GM21825 (cell line): ENCODE results near the gene PITPNM1.
A peak's percentile ranks its signal among the peaks of the same experiment; 100 is the strongest.
"Not testable (repeated sequence)": the region's sequence is repeated elsewhere in the genome, so short reads cannot be mapped to it uniquely, and the experiment has no call there.

Source experiments
- ATAC-seq: cut with Tn5 transposase; IDR thresholded peaks from one replicate; pipeline ENCODE4 v1.9.1; 2021; ENCODE audit warnings: mild to moderate bottlenecking, moderate library complexity; ENCODE audit not compliant: unreplicated experiment

PITPNM1 gene

DNA sequence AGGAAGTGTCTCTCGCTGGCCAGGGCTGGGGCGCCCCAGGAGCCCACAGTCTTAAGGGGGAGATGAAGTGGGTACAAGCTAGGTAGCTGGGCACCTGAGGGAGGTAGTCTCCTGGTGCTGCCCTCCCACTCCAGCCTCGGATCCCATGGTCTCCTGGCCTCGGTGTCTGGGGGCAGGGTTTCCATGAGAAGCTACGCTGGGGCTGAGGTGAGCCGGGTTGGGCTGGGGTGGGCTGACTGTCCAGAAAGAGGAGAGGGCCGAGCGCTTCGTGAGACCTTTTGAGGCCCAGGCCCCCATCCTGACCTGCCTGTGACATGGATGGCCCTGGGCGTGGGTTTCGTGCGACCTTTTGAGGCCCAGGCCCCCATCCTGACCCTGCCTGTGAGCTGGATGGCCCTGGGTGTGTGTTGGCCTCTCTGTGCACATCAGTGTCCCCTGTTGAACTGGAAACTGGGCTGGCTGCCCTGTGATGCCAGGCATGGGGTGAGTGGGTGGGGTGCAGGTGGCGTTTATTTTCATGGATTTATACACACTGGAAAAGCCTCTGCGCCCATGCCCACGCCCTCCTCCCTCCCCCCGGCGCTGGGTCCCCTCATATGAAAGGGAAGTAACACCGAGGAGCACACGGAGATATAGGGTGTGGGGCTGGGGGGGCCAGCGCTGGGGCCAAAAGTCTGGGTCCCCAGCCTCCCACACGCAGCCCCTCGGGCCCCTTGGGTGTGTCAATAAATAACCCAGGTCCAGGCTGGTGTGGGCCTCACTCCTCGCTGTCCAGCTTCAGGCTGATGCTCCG is 13.7 kb downstream of the PITPNM1 start:
- no peak for ATAC-seq

- ATAC-seq, result no peak
Measured at GRCh38 chr11:67490727-67491065, 14.5 kb downstream of the PITPNM1 start.

DNA sequence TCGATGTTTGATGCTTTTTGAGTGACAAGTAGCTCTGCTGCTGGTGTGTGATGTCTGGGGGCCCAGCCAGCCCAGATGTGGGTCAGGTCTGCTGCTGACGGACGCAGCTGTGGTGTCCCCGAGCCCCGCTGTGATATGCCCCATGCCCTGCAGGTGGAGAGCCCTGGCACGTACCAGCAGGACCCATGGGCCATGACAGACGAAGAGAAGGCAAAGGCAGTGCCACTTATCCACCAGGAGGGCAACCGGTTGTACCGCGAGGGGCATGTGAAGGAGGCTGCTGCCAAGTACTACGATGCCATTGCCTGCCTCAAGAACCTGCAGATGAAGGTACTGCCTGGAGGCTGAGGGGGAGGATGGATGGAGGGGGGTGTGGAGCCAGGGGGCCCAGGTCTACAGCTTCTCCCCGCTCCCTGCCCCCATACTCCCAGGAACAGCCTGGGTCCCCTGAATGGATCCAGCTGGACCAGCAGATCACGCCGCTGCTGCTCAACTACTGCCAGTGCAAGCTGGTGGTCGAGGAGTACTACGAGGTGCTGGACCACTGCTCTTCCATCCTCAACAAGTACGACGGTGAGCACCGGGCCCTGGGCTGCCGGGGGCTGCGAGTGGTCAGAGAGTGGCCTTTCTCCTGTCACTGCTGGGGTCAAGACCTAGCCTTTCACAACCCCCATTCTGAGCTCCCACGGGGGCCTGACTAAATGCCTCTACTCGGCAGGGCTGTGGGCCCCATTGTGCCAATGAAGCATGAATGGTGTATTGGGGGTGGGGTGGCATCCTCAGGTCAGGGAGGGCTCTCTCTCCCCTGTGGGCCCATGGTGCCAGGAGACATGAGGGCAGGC is 15.1 kb downstream of the PITPNM1 start:
- ATAC-seq, result no peak

- no peak for ATAC-seq
Measured at GRCh38 chr11:67489203-67489884, 15.8 kb downstream of the PITPNM1 start.

GRCh38 chr11:67486481-67487195 is 18.5 kb downstream of the PITPNM1 start:
- no peak for ATAC-seq

GRCh38 chr11:67485873-67486361 is 19.2 kb downstream of the PITPNM1 start:
- ATAC-seq, result not testable (repeated sequence)

DNA sequence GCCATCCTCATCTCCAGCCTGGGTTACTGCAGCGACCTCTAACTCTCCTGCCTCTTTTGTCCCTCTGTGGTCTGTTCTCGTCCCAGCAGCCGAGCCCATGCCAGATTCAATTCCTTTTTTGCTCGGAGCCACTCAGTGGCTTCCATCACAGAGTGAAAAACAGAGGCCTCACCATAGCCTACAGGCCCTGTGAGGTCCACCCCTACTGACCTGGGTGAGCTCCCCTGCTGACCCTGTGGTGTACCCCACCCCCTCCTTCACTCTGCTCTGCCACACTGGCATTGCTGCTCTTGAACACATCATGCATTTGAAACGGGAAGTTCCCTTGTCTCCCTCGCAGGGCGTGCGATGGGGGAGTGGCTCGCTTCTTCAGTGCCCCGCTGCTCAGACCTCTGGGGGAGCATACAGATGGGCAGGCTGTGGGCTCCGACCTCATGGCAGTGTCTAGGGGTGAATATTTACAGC is 20.3 kb downstream of the PITPNM1 start:
- no peak for ATAC-seq

DNA sequence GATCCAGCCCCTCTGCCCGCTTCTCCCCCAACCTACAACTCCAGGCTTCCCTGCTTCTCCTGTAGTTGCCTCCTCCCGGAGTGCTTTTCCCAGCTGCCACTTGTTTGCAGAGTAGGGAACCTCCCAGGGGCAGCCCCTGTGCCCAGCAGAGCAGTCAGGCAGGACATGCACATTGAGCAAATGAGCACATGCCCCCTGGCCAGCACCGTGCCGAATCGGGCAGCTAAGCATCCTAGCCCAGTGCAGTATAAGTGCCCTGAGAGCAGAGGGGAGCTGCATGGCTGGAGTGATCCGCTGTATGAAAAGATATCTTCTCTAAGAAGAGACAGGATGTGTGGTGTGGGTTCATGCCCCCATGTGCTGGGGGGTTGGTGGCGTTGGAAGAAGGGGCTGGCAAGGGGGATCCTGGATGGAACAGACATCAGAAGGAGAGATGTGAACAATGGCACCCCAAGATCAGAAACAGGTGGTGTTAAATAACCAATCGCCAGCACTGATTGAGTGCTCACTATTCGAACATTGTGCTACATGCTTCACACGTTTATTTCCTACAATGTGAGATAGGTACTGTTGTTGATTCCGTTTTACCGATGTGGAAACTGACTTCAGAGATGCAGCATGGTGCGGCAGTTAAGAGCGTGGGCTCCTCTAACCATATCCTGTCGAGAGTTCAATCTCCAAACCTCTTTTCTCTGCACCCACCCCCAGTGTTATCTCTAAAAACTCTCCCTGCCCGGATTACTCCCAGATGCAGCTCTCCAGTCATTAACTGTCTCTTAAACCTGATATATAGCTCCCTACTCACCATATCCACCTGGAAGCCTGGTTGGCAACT is 21.1 kb downstream of the PITPNM1 start:
- no peak for ATAC-seq

DNA sequence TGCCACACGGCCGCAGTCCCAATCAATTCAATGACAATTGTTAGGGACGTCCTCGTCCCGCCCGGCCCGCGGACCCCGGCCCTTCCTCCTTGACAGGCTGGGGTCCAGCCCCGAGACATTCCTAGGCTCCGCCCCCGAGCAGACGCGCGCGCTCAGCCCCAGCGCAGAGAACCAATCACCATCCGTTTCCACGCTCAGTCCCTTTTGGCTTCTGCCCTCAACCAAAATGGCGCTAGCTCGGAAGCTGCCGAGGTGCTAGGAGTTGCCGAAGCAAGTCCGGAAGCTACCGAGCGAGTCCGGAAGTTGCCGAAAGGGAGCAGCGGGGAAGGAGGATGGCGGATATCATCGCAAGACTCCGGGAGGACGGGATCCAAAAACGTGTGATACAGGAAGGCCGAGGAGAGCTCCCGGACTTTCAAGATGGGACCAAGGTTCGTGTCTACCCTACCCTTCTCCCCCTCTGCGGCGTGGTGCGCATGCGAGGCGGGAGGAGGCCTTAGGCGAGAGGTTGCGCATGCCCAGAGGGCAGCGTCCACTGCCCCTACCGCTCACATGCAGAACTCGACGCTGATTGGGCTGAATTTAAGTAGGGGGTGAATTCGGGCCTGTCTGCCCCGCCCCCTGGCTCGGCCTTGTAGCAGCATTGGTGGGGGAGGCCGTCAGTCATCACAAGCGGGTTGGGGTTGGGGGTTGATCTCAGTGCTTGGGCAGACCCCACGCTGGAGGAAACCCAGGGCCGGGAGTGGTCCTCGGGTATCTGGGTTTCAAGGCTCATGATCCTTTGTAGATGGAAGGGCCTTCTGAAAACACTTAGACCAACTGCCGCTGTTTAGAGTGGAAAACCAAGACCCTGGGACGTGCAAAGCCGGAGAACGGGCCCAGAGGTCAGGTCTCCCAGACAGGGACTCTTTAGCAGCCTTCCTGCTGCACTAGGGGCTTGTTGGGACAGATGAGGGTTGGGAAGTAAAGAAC is 22.1 kb downstream of the PITPNM1 start, which contains the start of gene AIP:
AIP (plus strand) TSS at position 200 of the 972 bp plus-strand sequence; CDS start at position 333, 133 bp downstream.
- ATAC-seq, result peak; percentile 58

- ATAC-seq, result no peak
Measured at GRCh38 chr11:67482275-67482826, 22.8 kb downstream of the PITPNM1 start.

- ATAC-seq, result not testable (repeated sequence)
Measured at GRCh38 chr11:67477344-67478050, 27.7 kb downstream of the PITPNM1 start.

- ATAC-seq, result not testable (repeated sequence)
Measured at GRCh38 chr11:67476692-67477091, 28.5 kb downstream of the PITPNM1 start.

DNA sequence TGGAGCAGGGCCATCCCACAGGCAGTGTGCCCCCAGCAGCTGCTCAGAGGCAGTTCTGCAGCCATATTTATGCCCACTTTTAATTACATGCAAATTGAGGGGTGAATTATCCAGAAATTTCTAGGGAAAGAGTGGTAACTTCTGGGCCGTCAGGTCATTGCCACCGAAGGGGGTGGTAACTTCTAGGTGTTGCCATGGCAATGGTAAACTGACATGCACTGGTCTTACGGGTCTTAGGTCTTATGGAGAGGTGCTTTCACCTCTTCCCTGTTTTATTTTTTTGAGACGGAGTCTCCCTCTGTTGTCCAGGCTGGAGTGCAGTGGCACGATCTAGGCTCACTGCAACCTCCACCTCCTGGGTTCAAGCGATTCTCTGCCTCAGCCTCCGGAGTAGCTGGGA is 32.3 kb downstream of the PITPNM1 start:
- ATAC-seq, result no peak

DNA sequence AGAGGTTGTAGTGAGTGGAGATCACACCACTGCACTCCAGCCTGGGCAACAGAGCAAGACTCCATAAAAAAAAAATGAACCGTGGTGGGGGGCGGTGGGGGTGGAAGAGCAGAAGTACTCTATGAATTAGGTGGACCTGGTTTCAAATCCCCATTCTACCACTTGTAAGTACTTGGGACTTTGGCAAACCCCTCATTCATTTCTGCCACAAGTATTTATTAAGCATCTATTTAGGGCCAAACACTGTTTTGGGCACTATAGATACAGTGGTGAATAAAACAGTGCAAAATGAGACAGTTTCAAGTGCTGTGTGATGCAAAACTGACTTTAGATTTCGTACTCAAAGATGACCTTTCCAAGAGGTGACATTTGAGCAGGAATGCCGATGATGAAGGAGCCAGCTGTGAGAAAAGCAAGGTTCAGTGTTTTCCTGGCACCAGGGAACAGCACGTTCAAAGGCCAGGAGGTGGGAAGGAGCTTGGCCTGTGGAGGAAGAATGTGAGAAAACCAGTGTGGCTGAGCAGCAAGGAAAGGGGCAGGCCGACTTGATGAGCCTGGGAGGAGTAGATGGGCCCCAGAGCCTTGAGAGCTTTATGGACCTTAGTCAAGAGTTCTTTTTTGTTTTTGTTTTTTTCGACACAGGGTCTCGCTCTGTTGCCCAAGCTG is 34.7 kb downstream of the PITPNM1 start:
- ATAC-seq, result no peak

GRCh38 chr11:67469508-67469811 is 35.7 kb downstream of the PITPNM1 start:
- no peak for ATAC-seq

GRCh38 chr11:67468759-67469507 is 36.2 kb downstream of the PITPNM1 start, which contains the start of gene TMEM134:
Gene TMEM134, minus strand, starts transcription at chr11:67469251. Its CDS starts 59 bp downstream, at chr11:67469192.
- peak; percentile 60 for ATAC-seq
